HFFc6 (cell line): Measurements from ENCODE around the gene MPZL3. TPM values are rescaled to one million over a fixed set of nuclear protein-coding genes. Genes with fewer than 3 reads are reported as not detected.

Experiments used
- DNase-seq: peaks from one replicate; pipeline ENCODE4 v3.0.0-alpha.2; 2018
- H3K27ac Mint-ChIP-seq: 2 replicates; pipeline ENCODE4 v1.8.0; 2020; ENCODE audit warnings: mild to moderate bottlenecking, mixed read lengths
- H3K27me3 Mint-ChIP-seq: 2 replicates; pipeline ENCODE4 v1.8.0; 2021; ENCODE audit warnings: mild to moderate bottlenecking, moderate library complexity, mixed read lengths; ENCODE audit not compliant: insufficient read depth
- H3K36me3 Mint-ChIP-seq: 2 replicates; pipeline ENCODE4 v1.8.0; 2021; ENCODE audit warnings: low read depth, mixed read lengths
- H3K4me1 Mint-ChIP-seq: 2 replicates; pipeline ENCODE4 v1.8.0; 2020; ENCODE audit warnings: low read depth, mixed read lengths
- H3K4me3 Mint-ChIP-seq: 2 replicates; pipeline ENCODE4 v1.8.0; 2020; ENCODE audit warnings: mild to moderate bottlenecking, moderate library complexity, mixed read lengths
- H3K9me3 Mint-ChIP-seq: 2 replicates; pipeline ENCODE4 v1.8.0; 2020; ENCODE audit warnings: mild to moderate bottlenecking, mixed read lengths
- total RNA-seq, 6 experiments: library from RNA; stranded (reverse); fragmentation: NEBNext Ultra II Directional; extraction: Animal tissue kit (Norgen Biotek cat#: 25700); gene quantifications; 2 replicates in 1 of 6; 3 replicates in 5 of 6; pipeline ENCODE4 v1.2.3, GENCODE V29; 2021
- TF ChIP-seq, protein P1 (sequence below): fragments of 200-600 bp; sonication (generic); IDR thresholded peaks from 2 replicates; pipeline ENCODE4 v1.5.0; 2021; ENCODE audit warnings: antibody characterized with exemption, mild to moderate bottlenecking

Gene MPZL3
- total RNA-seq, 6 experiments from 2014 or later, result 0.21 to 0.33 TPM; not detected in 4

DNA sequence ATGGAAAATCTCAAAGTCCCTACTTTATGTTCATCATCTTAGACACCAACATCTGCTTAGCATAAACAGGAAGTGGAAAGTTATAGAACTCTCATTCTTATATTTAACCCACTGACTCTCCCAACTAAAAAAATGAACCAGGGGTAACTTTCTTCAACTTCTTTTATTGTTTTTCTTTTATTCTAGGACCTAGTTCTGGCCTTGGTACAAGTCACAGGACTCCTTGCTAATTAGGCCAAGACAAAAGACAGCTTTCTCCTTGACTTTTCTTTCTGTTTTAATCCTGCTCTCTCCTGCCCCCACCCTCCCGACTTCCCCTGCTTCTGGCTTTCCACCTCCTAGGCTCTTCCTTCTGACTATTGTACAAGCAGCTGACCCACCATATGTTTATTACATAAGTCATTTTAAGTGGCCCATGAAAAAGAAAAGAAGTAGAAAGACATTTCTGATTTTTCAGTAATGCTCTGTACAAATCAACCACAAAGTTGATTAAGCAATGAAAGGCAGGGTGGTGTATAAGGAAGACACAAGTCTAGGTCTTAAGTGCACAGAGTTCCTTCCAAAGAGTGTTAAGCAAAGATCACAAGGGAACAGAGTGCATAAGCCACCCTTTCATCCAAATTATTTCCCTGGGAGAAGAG lies 45.7 kb downstream of the MPZL3 start:
- H3K27me3 Mint-ChIP-seq, result peaks cover 18% of the 10 kb centered on the region

DNA sequence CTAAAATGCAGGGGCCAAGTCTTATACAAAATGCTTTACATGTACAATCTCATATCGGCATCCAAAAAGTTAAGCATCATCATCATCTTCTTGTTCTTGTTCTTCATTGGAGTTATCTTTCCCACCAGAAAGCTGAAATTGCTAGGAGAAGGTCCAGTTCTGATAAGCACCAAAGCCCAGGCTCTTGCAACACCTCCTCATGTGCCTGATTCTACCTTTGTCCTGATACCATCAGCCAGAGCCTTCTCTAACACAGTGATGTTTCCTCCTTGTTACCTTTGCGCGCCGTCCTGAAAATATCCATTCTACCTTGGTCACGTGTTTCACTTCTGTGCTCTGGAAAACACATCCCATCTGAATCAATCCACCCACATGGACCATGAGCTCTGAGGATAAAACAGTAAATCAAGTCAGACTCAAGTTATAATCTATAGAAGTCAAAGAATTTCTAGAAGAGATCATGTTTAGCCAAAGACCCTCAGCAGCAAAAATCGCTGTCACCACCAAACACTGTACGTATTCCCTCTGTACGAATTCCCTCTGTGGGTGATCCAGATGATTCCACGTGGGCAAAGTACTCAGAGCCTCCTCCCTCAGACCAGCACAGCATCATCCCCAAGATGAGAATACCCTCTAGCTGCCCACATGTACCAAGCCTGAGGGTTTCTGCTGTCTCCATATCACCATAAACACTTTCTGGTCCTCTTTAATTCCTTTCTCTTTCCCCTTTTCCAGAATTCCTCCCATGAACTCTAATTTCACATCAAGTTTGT lies 46.4 kb downstream of the MPZL3 start:
- Mint-ChIP-seq H3K4me1 (no peaks in the 10 kb centered on the region), H3K27ac (no peak overlapping the region), H3K4me3 (no peak overlapping the region), H3K36me3 (no peaks in the 10 kb centered on the region), H3K27me3 (peaks cover 15% of the 10 kb centered on the region), H3K9me3 (no peaks in the 10 kb centered on the region)
- DNase-seq, result no peak
- TF ChIP-seq, protein P1, sequence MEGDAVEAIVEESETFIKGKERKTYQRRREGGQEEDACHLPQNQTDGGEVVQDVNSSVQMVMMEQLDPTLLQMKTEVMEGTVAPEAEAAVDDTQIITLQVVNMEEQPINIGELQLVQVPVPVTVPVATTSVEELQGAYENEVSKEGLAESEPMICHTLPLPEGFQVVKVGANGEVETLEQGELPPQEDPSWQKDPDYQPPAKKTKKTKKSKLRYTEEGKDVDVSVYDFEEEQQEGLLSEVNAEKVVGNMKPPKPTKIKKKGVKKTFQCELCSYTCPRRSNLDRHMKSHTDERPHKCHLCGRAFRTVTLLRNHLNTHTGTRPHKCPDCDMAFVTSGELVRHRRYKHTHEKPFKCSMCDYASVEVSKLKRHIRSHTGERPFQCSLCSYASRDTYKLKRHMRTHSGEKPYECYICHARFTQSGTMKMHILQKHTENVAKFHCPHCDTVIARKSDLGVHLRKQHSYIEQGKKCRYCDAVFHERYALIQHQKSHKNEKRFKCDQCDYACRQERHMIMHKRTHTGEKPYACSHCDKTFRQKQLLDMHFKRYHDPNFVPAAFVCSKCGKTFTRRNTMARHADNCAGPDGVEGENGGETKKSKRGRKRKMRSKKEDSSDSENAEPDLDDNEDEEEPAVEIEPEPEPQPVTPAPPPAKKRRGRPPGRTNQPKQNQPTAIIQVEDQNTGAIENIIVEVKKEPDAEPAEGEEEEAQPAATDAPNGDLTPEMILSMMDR, result no peak

More for the DNA sequence above, 45.7 kb downstream of the MPZL3 start:
- Mint-ChIP-seq H3K36me3 (no peaks in the 10 kb centered on the region), H3K4me3 (no peak overlapping the region), H3K27ac (no peak overlapping the region), H3K9me3 (no peaks in the 10 kb centered on the region), H3K4me1 (no peaks in the 10 kb centered on the region)
- TF ChIP-seq, protein P1, result no peak
- no peak for DNase-seq

DNA sequence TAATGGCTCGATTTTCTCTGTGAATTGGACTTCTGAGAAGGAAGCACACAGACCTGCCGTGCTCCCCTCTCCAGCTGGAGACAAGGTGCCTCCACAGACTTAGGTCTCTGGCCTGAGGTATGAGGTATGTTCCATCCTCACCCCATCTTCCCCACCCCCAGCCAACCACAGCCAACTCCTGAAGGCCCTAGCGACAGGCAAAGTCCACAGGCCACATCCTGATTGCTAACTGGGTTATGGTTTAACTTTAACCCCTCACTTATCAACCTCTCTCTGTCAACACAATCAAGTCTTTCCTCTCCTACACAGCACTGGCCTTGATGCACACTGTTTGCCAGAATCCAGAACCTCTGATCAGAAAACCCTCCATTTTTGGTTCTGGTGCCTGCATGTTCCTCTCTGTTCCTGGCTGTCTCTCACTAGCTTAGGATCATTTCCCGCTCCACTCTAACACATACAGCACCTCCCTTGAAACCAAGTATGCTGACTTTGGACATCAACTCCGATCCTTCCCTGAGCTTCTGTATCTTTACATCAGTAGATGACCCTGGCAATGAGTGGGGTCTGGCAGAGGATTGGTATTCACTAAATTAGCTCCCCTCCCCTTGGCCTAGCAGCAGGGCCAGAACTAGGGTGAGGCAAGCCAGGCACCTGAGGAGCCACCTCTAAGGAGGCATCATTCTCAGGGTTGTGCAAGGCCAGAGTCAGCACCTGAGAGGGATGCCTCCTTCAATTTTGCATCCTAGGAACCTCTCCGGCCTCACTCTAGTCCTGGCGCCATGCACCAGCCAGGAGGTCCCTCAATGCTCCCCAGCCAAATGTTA lies 49.4 kb downstream of the MPZL3 start:
- no peak for DNase-seq
- Mint-ChIP-seq H3K9me3 (no peaks in the 10 kb centered on the region), H3K27me3 (peaks cover 11% of the 10 kb centered on the region), H3K4me3 (no peak overlapping the region), H3K27ac (no peak overlapping the region), H3K36me3 (no peaks in the 10 kb centered on the region), H3K4me1 (0 out of 2 replicates have a peak, but pooled peaks cover 4% of the 10 kb centered on the region)
- TF ChIP-seq, protein P1, result no peak

GRCh38 chr11:118201966-118202365 lies 50.2 kb downstream of the MPZL3 start:
- no peaks in the 10 kb centered on the region for H3K36me3 Mint-ChIP-seq
- H3K27me3 Mint-ChIP-seq, result peaks cover 12% of the 10 kb centered on the region
- H3K27ac Mint-ChIP-seq, result no peak overlapping the region
- 0 out of 2 replicates have a peak, but pooled peaks cover 4% of the 10 kb centered on the region for H3K4me1 Mint-ChIP-seq
- no peak for DNase-seq
- TF ChIP-seq, protein P1, result no peak
- no peaks in the 10 kb centered on the region for H3K9me3 Mint-ChIP-seq
- H3K4me3 Mint-ChIP-seq, result no peak overlapping the region

DNA sequence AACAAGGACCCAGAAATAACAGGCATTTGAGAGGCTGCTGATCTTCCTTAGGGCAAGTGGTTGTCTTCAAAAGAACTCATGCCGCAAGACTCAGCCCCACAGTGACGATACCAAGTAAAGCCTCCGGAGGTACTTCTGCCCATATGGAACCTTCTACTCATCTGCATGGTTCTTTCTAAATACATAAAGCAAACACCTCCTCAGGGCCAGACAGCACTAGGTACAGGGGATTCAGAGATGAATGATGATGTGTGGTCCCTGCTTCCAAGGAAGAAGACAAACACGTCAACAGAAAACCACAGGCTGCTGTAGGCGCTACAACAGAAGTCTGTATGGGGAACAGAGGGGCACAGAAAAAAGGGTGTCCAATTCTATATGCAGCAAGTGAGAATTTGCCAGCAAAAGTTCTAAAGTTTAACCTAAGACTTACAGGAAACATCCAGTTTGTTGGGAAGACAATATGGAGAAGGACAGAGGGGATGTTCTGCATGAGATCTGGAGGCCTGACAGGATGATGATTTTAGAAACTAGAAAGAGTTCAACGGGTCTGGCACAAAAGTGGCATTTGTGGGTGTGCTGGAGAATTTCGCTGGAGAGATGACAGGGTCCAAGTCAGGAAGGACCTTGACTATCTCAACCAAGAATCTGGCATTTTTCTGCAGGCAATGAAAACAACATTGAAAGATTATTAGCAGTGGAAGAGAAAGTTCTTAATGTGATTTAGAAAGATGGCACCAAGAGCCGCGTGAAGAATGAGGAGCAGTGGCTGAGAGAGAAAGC lies 51.1 kb downstream of the MPZL3 start:
- Mint-ChIP-seq H3K27ac (no peak overlapping the region), H3K9me3 (no peaks in the 10 kb centered on the region), H3K36me3 (no peaks in the 10 kb centered on the region), H3K4me1 (0 out of 2 replicates have a peak, but pooled peaks cover 4% of the 10 kb centered on the region), H3K27me3 (peaks cover 14% of the 10 kb centered on the region), H3K4me3 (no peak overlapping the region)
- no peak for DNase-seq
- TF ChIP-seq, protein P1, result no peak
